ENCODE measurements around the gene CATSPERZ. TPM values are rescaled to one million over a fixed set of nuclear protein-coding genes. Genes with fewer than 3 reads are reported as not detected.

The CATSPERZ gene
- total and polyA plus RNA-seq, 2 of the 8 experiments (the other 6 are each of a cell fraction or from before 2014, with no cell fraction given): 0.77 TPM; not detected in 1

GRCh38 chr11:64331569-64332371 is 31.6 kb downstream of the CATSPERZ start:
- peaks cover 0 to 2% of the 10 kb centered on the region in 2 experiments for H4K20me1 ChIP-seq (replicated peaks in 1 of 2; ENCODE audit: control insufficient read depth in 1 of 2, insufficient read depth in 2 of 2, low read length in 2 of 2)
- H3K27me3 ChIP-seq (replicated peaks in 1 of 4; ENCODE audit: control insufficient read depth in 3 of 4, extremely low read depth in 1 of 4, insufficient read depth in 3 of 4, low read length in 3 of 4): no peaks in the 10 kb centered on the region
- no peak for FAIRE-seq
- no peak overlapping the region for H2BK120ac ChIP-seq (replicated peaks; ENCODE audit: low read depth, low read length)
- peak overlapping the region; percentile 93 for H4K91ac ChIP-seq (replicated peaks; ENCODE audit: insufficient read length, low read length)
- peak overlapping the region; percentile 93 for H3K18ac ChIP-seq (ENCODE audit: extremely low read depth, low read length)
- H2BK5ac ChIP-seq (ENCODE audit: low read depth, low read length): peak overlapping the region; percentile 12; the same call in 1 of the 2 replicates
- H3K23me2 ChIP-seq (ENCODE audit: low read depth, low read length): peaks cover 2% of the 10 kb centered on the region; the same call in 1 of the 2 replicates
- no peak overlapping the region for H3K4me3 ChIP-seq (ENCODE audit: extremely low read depth in 1 of 4, insufficient read depth in 2 of 4, low read depth in 3 of 4, low read length in 4 of 4)
- H3K23ac ChIP-seq (ENCODE audit: insufficient read length): no peak overlapping the region
- ChIA-PET CTCF (ENCODE audit: partially characterized antibody) (interaction anchor here (0.6 to 37.6 kb wide), 15 partner anchors 9 to 688 kb away, joined by 3 to 614 read pairs (median 3); partner anchors contain the start of genes CATSPERZ, CCDC88B, ESRRA and PRDX5), POLR2A (ENCODE audit: partially characterized antibody) (interaction anchor here (0.6 to 7.3 kb wide), 15 partner anchors 9 to 149 kb away, joined by 3 to 61 read pairs (median 3); partner anchors contain the start of genes CCDC88B, ESRRA, PRDX5 and STIP1)
- H3K14ac ChIP-seq (ENCODE audit: insufficient read length): no peak overlapping the region
- H4K5ac ChIP-seq (ENCODE audit: insufficient read length, low read depth, low read length): peak overlapping the region; percentile 53
- no peak overlapping the region for H3K56ac ChIP-seq (replicated peaks; ENCODE audit: insufficient read length, low read depth, low read length)
- H3K4me2 ChIP-seq (ENCODE audit: insufficient read depth in 1 of 2, low read depth in 2 of 2, low read length in 2 of 2): no peak overlapping the region
- H2BK12ac ChIP-seq (ENCODE audit: low read depth, low read length): peak overlapping the region; percentile 94
- no peaks in the 10 kb centered on the region for H3K79me1 ChIP-seq (ENCODE audit: low read depth, low read length)
- H2AK5ac ChIP-seq (ENCODE audit: low read depth, low read length): peak overlapping the region; percentile 82
- H3K4me1 ChIP-seq (replicated peaks in 1 of 4; ENCODE audit: control insufficient read depth in 3 of 4, insufficient read depth in 4 of 4, low read length in 3 of 4): peaks cover 0 to 9% (median 4%) of the 10 kb centered on the region in 4 experiments; a peak in 6 of 7 replicates
- H3K4ac ChIP-seq (replicated peaks; ENCODE audit: insufficient read length, low read depth, low read length): peak overlapping the region; percentile 36
- DNase-seq (ENCODE audit: low read depth in 1 of 2, low spot score in 2 of 2): peak in 1 of 2 experiments; percentile 76
- no peaks in the 10 kb centered on the region for H3K9me3 ChIP-seq (ENCODE audit: insufficient read depth in 2 of 2, low read depth in 1 of 2, low read length in 1 of 2)
- no peaks in the 10 kb centered on the region for H3K36me3 ChIP-seq (ENCODE audit: control insufficient read depth in 2 of 4, insufficient read depth in 4 of 4, low read length in 3 of 4)
- H3K27ac ChIP-seq (ENCODE audit: low read depth, low read length): no peak overlapping the region
- H2AFZ ChIP-seq (ENCODE audit: low read length): peak overlapping the region; percentile 56; the same call in 1 of the 2 replicates
- H4K8ac ChIP-seq (ENCODE audit: extremely low read depth, insufficient read depth, low read length): no peak overlapping the region
- 75 to 100% methylated on average over 1 to 20 of the region's 20 CpGs for WGBS, 2 experiments (ENCODE audit: extremely low coverage in 1 of 2, insufficient coverage in 1 of 2, insufficient read length in 1 of 2, insufficient replicate concordance in 2 of 2, low coverage in 1 of 2, low lambda C conversion rate in 2 of 2, missing lambda C conversion rate in 1 of 2)
- H2BK20ac ChIP-seq (ENCODE audit: low read length): peak overlapping the region; percentile 19; the same call in 1 of the 2 replicates
- H3K9ac ChIP-seq (replicated peaks in 1 of 4; ENCODE audit: extremely low read depth in 1 of 4, low read depth in 3 of 4, low read length in 3 of 4): no peak overlapping the region; a peak in 1 of 7 replicates
- peak overlapping the region; percentile 9 for H2BK15ac ChIP-seq (ENCODE audit: low read length)
- H3K79me2 ChIP-seq (ENCODE audit: control insufficient read depth in 1 of 2, insufficient read depth in 2 of 2, low read length in 2 of 2): no peaks in the 10 kb centered on the region
- TF ChIP-seq SRF (IDR thresholded peaks at IDR 0.05; ENCODE audit: low read depth, low read length): no peak
- TF ChIP-seq, protein P1, sequence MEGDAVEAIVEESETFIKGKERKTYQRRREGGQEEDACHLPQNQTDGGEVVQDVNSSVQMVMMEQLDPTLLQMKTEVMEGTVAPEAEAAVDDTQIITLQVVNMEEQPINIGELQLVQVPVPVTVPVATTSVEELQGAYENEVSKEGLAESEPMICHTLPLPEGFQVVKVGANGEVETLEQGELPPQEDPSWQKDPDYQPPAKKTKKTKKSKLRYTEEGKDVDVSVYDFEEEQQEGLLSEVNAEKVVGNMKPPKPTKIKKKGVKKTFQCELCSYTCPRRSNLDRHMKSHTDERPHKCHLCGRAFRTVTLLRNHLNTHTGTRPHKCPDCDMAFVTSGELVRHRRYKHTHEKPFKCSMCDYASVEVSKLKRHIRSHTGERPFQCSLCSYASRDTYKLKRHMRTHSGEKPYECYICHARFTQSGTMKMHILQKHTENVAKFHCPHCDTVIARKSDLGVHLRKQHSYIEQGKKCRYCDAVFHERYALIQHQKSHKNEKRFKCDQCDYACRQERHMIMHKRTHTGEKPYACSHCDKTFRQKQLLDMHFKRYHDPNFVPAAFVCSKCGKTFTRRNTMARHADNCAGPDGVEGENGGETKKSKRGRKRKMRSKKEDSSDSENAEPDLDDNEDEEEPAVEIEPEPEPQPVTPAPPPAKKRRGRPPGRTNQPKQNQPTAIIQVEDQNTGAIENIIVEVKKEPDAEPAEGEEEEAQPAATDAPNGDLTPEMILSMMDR (IDR thresholded peaks at IDR 0.05; ENCODE audit: control extremely low read depth in 1 of 3, insufficient read depth in 1 of 3, low read depth in 1 of 3, low read length in 3 of 3): peak; percentile 47 to 74 (median 71)
- no peak for TF ChIP-seq POU5F1 (IDR thresholded peaks at IDR 0.05; ENCODE audit: low read depth, low read length)
- TF ChIP-seq RAD21 (IDR thresholded peaks at IDR 0.05 in 1 of 2, conservative IDR thresholded peaks at IDR 0.05 in 1 of 2; ENCODE audit: low read depth in 2 of 2, low read length in 2 of 2): peak; percentile 33 to 55; a peak in 2 of 4 replicates
